GM18907 (cell line): ENCODE data around the gene DGKB.

Experiments
- ATAC-seq: cut with Tn5 transposase; IDR thresholded peaks from one replicate; pipeline ENCODE4 v1.9.1; 2021; ENCODE audit warnings: mild to moderate bottlenecking, moderate library complexity; ENCODE audit not compliant: unreplicated experiment

DGKB gene

GRCh38 chr7:14691034-14691433 is 211.5 kb downstream of the DGKB start:
- ATAC-seq, result peak; percentile 73

- ATAC-seq, result no peak
Observed at GRCh38 chr7:14690486-14690885, 212.1 kb downstream of the DGKB start.

- ATAC-seq, result no peak
Observed at GRCh38 chr7:14690075-14690474, 212.5 kb downstream of the DGKB start.

GRCh38 chr7:14688208-14688607 is 214.3 kb downstream of the DGKB start:
- no peak for ATAC-seq

GRCh38 chr7:14687777-14688176 is 214.8 kb downstream of the DGKB start:
- ATAC-seq, result no peak

- ATAC-seq, result no peak
Observed at GRCh38 chr7:14687241-14687640, 215.3 kb downstream of the DGKB start.

- ATAC-seq, result no peak
Observed at GRCh38 chr7:14685167-14685566, 217.4 kb downstream of the DGKB start.

GRCh38 chr7:14682910-14683465 is 219.6 kb downstream of the DGKB start:
- no peak for ATAC-seq

GRCh38 chr7:14676896-14677295 is 225.7 kb downstream of the DGKB start:
- no peak for ATAC-seq

GRCh38 chr7:14673202-14673601 is 229.3 kb downstream of the DGKB start:
- no peak for ATAC-seq

GRCh38 chr7:14666913-14667312 is 235.6 kb downstream of the DGKB start:
- no peak for ATAC-seq

- no peak for ATAC-seq
Observed at GRCh38 chr7:14666304-14666703, 236.2 kb downstream of the DGKB start.

GRCh38 chr7:14639801-14640200 is 262.8 kb downstream of the DGKB start:
- ATAC-seq, result no peak

GRCh38 chr7:14639329-14639728 is 263.2 kb downstream of the DGKB start:
- ATAC-seq, result no peak

- no peak for ATAC-seq
Observed at GRCh38 chr7:14637968-14638367, 264.6 kb downstream of the DGKB start.

GRCh38 chr7:14635955-14636354 is 266.6 kb downstream of the DGKB start:
- no peak for ATAC-seq

- ATAC-seq, result peak; percentile 70
Observed at GRCh38 chr7:14630048-14630447, 272.5 kb downstream of the DGKB start.

GRCh38 chr7:14628516-14628915 is 274.0 kb downstream of the DGKB start:
- no peak for ATAC-seq

- no peak for ATAC-seq
Observed at GRCh38 chr7:14626076-14626475, 276.5 kb downstream of the DGKB start.

- ATAC-seq, result no peak
Observed at GRCh38 chr7:14622559-14622958, 280.0 kb downstream of the DGKB start.

GRCh38 chr7:14606101-14606500 is 296.4 kb downstream of the DGKB start:
- no peak for ATAC-seq

GRCh38 chr7:14604606-14605005 is 297.9 kb downstream of the DGKB start:
- no peak for ATAC-seq

- no peak for ATAC-seq
Observed at GRCh38 chr7:14602851-14603250, 299.7 kb downstream of the DGKB start.
